ENCODE data around the gene GMIP.

Gene GMIP

DNA sequence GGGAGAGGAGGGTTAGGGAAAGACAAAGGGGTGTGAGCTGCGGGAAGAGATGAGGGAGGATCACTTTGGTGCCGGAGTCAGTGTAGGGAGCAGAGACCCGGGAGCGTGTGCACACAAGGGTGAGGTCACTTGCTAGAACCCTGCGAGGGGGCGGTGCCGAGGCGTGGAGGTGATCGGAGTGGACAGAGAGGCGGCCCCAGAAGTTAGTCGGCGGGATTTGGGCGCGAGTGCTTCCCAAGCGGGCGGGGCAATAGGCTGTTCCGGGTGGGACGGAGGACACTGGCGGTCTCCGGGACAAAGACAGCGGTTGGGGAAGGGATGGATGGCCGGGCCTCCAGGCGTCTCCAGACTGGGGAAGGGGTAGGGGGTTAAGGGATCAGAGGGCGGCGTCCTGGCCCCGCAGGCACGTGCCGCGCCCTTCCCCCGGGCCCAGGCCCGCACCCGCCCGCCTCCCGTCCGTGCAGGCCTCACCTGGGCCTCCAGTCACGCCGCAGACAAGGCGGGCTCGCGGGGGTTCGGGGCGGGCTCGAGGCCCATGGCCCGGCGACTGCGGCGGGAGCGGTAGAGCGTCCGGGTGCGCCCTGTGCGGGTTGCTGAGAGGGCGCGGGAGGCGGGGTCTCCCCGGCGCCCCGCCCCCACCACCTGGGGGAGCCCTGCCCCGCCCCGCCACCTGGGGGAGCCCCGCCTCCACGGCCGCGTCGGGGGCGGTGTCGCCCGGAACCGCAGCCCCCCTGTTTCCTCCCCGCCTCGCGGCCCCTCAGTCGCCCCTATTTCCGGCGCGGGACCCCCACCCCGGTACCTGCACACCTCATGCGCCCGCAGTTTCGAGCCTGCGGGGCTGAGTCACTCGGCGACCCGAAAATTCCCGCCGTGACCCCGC, 15.6 kb downstream of the GMIP start, which contains the start of gene LPAR2:
TSS of gene LPAR2 (minus strand) at position 600 of the 880 bp plus-strand sequence. CDS start 945 bp downstream, outside the sequence.
- H3K9me2 ChIP-seq (replicated peaks; ENCODE audit: control insufficient read depth, low read length), result no peaks in the 10 kb centered on the region
- H3K79me2 ChIP-seq (ENCODE audit: control insufficient read depth, low read length), result no peaks in the 10 kb centered on the region
- peak within 1 kb of the TSS; percentile 90 for H3K4me2 ChIP-seq (ENCODE audit: low read length)
- no peaks in the 10 kb centered on the region for H4K20me1 ChIP-seq (ENCODE audit: control insufficient read depth, insufficient read depth, low read depth, low read length)
- H3K4me1 ChIP-seq (ENCODE audit: control insufficient read depth, low read length), result peaks cover 21% of the 10 kb centered on the region
- H3K36me3 ChIP-seq (ENCODE audit: control insufficient read depth, low read length), result peaks cover 23% of the 10 kb centered on the region
- H3K27me3 ChIP-seq (ENCODE audit: control insufficient read depth, low read length), result no peaks in the 10 kb centered on the region
- H3F3A ChIP-seq (ENCODE audit: control insufficient read depth, insufficient read depth), result peaks cover 3% of the 10 kb centered on the region; the same call in 1 of the 2 replicates
- no peak for TF ChIP-seq EZH2phosphoT487 (IDR thresholded peaks at IDR 0.05; ENCODE audit: borderline replicate concordance, low read length)
- TF ChIP-seq, protein P1, sequence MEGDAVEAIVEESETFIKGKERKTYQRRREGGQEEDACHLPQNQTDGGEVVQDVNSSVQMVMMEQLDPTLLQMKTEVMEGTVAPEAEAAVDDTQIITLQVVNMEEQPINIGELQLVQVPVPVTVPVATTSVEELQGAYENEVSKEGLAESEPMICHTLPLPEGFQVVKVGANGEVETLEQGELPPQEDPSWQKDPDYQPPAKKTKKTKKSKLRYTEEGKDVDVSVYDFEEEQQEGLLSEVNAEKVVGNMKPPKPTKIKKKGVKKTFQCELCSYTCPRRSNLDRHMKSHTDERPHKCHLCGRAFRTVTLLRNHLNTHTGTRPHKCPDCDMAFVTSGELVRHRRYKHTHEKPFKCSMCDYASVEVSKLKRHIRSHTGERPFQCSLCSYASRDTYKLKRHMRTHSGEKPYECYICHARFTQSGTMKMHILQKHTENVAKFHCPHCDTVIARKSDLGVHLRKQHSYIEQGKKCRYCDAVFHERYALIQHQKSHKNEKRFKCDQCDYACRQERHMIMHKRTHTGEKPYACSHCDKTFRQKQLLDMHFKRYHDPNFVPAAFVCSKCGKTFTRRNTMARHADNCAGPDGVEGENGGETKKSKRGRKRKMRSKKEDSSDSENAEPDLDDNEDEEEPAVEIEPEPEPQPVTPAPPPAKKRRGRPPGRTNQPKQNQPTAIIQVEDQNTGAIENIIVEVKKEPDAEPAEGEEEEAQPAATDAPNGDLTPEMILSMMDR (IDR thresholded peaks at IDR 0.05; ENCODE audit: low read depth, low read length, poor library complexity, severe bottlenecking), result no peak
- no peaks in the 10 kb centered on the region for H3K9me3 ChIP-seq (ENCODE audit: control insufficient read depth, insufficient read depth, low read length)
- H3K27ac ChIP-seq (ENCODE audit: low read depth, low read length), result peak within 1 kb of the TSS; percentile 12; the same call in 1 of the 2 replicates
- peak within 1 kb of the TSS; percentile 86 for H3K4me3 ChIP-seq (ENCODE audit: low read length)

DNA sequence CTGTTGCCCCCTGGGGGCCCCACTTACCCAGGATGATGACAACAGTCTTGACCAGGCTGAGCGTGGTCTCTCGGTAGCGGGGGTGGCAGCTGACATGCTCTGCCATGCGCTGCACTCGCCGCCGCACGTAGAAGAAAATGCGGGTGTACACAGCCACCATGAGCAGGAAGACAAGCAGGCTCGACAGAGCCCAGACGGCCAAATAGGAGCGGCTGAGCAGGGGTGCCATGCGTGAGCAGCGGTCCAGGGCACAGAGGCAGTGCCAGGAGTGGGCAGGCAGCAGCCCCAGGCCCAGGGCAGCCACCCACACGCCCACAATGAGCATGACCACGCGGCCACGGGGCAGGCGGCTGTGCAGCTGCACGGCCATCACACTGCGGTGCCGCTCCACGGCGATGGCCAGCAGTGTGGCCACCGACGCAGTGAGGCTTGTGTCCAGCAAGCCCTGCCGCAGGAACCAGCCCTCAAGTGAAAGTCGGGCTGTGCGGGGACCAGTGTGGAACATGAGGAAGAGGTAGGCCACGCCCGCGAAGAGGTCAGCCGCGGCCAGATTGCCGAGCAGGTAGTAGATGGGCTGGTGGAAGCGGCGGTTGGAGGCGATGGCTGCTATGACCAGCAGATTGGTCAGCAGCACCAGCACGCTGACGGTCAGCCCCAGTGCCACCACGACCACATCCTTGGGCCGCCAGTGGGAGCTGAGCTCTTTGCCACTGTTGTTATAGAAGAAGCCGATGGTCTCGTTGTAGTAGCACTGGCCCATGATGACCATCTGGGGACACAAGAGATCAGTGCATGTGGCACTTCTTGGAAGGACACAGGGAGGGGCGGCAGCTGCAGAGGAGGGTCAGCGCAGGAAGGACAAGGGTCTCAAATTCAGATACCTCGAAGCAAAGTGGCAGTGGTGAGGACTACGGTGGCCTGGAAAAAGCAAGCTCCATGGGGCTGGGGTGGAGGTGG, 16.7 kb downstream of the GMIP start:
- Histone ChIP-seq H3K27me3 (ENCODE audit: control insufficient read depth, low read length) (no peaks in the 10 kb centered on the region), H3K79me2 (ENCODE audit: control insufficient read depth, low read length) (no peaks in the 10 kb centered on the region), H3K4me1 (ENCODE audit: control insufficient read depth, low read length) (peaks cover 21% of the 10 kb centered on the region), H3K27ac (ENCODE audit: low read depth, low read length) (no peak overlapping the region), H3K4me2 (ENCODE audit: low read length) (peak overlapping the region; percentile 90), H3K9me3 (ENCODE audit: control insufficient read depth, insufficient read depth, low read length) (no peaks in the 10 kb centered on the region), H3K9me2 (replicated peaks; ENCODE audit: control insufficient read depth, low read length) (no peaks in the 10 kb centered on the region), H3K36me3 (ENCODE audit: control insufficient read depth, low read length) (peaks cover 23% of the 10 kb centered on the region), H3F3A (ENCODE audit: control insufficient read depth, insufficient read depth) (peaks cover 3% of the 10 kb centered on the region; the same call in 1 of the 2 replicates), H3K4me3 (ENCODE audit: low read length) (peak overlapping the region; percentile 86), H4K20me1 (ENCODE audit: control insufficient read depth, insufficient read depth, low read depth, low read length) (no peaks in the 10 kb centered on the region)
- TF ChIP-seq EZH2phosphoT487 (IDR thresholded peaks at IDR 0.05; ENCODE audit: borderline replicate concordance, low read length), result no peak
- TF ChIP-seq, protein P1 (IDR thresholded peaks at IDR 0.05; ENCODE audit: low read depth, low read length, poor library complexity, severe bottlenecking), result no peak

DNA sequence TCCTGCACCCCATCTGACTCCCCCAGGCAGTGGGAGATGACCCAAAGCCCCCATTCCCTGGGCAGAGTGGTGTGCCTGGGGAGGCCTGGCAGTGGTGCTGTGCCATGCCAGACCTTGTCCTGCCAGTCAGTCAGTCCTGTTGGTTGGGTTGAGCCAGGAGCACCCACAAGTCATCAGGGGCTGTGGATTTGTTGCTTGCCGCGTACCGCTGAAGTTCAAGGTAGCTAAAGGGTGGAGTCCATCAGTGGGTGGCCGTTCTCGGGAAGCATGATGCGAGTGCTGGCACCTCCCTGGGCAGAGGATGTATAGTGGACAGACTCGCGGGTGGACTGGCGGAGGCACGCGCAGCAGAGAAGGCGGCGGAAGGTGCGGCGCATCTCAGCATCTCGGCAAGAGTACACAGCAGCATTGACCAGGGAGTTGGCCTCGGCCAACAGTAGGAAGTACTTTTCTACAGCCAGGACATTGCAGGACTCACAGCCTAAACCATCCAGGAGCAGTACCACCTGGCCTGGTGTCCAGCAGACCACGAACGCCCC, 19.4 kb downstream of the GMIP start:
- Histone ChIP-seq H3K27me3 (ENCODE audit: control insufficient read depth, low read length) (no peaks in the 10 kb centered on the region), H3K27ac (ENCODE audit: low read depth, low read length) (no peak overlapping the region), H3K36me3 (ENCODE audit: control insufficient read depth, low read length) (peaks cover 3% of the 10 kb centered on the region; the same call in 1 of the 2 replicates), H3K4me1 (ENCODE audit: control insufficient read depth, low read length) (peaks cover 24% of the 10 kb centered on the region), H3K4me3 (ENCODE audit: low read length) (no peak overlapping the region), H3K79me2 (ENCODE audit: control insufficient read depth, low read length) (no peaks in the 10 kb centered on the region), H3F3A (ENCODE audit: control insufficient read depth, insufficient read depth) (no peaks in the 10 kb centered on the region), H4K20me1 (ENCODE audit: control insufficient read depth, insufficient read depth, low read depth, low read length) (no peaks in the 10 kb centered on the region), H3K4me2 (ENCODE audit: low read length) (no peak overlapping the region), H3K9me2 (replicated peaks; ENCODE audit: control insufficient read depth, low read length) (no peaks in the 10 kb centered on the region), H3K9me3 (ENCODE audit: control insufficient read depth, insufficient read depth, low read length) (no peaks in the 10 kb centered on the region)
- TF ChIP-seq EZH2phosphoT487 (IDR thresholded peaks at IDR 0.05; ENCODE audit: borderline replicate concordance, low read length), result no peak
- TF ChIP-seq, protein P1 (IDR thresholded peaks at IDR 0.05; ENCODE audit: low read depth, low read length, poor library complexity, severe bottlenecking), result no peak
